DND-41 (cell line): Measurements from ENCODE around the gene MICALL2.

Source experiments
- ATAC-seq: fragments of 200-7000 bp; cut with Tn5 transposase; 3 replicates; pipeline ENCODE4 v1.9.1; 2021; ENCODE audit warnings: low read depth; ENCODE audit not compliant: insufficient read depth
- DNase-seq: peaks from one replicate; pipeline ENCODE4 v3.0.0-alpha.2; 2020
- H2AFZ ChIP-seq: 2 replicates; pipeline ENCODE4 v1.6.0; 2012; ENCODE audit warnings: low read depth, low read length
- H3K27ac ChIP-seq: 2 replicates; pipeline ENCODE4 v1.5.1; 2012; ENCODE audit warnings: low read length, inconsistent platforms
- H3K27me3 ChIP-seq: fragments of 200-600 bp; sonication (generic); 2 replicates; pipeline ENCODE4 v1.6.0; 2012; ENCODE audit warnings: low read length, mild to moderate bottlenecking, inconsistent platforms; ENCODE audit not compliant: insufficient read depth, poor library complexity
- H3K36me3 ChIP-seq: 2 replicates; pipeline ENCODE4 v1.5.1; 2012; ENCODE audit warnings: low read length, inconsistent platforms; ENCODE audit not compliant: insufficient read depth
- H3K4me1 ChIP-seq: 2 replicates; pipeline ENCODE4 v1.5.1; 2012; ENCODE audit warnings: mild to moderate bottlenecking, low read length; ENCODE audit not compliant: insufficient read depth
- H3K4me2 ChIP-seq: 2 replicates; pipeline ENCODE4 v1.6.0; 2012; ENCODE audit warnings: mild to moderate bottlenecking, moderate library complexity, low read length, inconsistent platforms; ENCODE audit not compliant: insufficient read depth
- H3K4me3 ChIP-seq, 2 experiments: fragments of 200-600 bp in 1 of 2; shearing (Covaris generic) in 1 of 2; 2 replicates each; pipeline ENCODE4 v1.5.1; 2012 to 2016; ENCODE audit warnings: inconsistent platforms in 2 of 2, low read length in 2 of 2, mild to moderate bottlenecking in 2 of 2, low read depth in 1 of 2, moderate library complexity in 1 of 2
- H3K79me2 ChIP-seq: 2 replicates; pipeline ENCODE4 v1.6.0; 2012; ENCODE audit warnings: low read length, inconsistent platforms; ENCODE audit not compliant: insufficient read depth
- H3K9ac ChIP-seq: 2 replicates; pipeline ENCODE4 v1.6.0; 2012; ENCODE audit warnings: low read depth, mild to moderate bottlenecking, inconsistent platforms, low read length, moderate library complexity
- H3K9me3 ChIP-seq: 2 replicates; pipeline ENCODE4 v1.5.1; 2012; ENCODE audit warnings: low read length, moderate library complexity, mild to moderate bottlenecking, inconsistent platforms; ENCODE audit not compliant: insufficient read depth, severe bottlenecking
- H4K20me1 ChIP-seq: 2 replicates; pipeline ENCODE4 v1.6.0; 2012; ENCODE audit warnings: low read length; ENCODE audit not compliant: insufficient read depth
- EZH2 ChIP-seq: IDR thresholded peaks from 3 replicates; pipeline ENCODE4 v1.6.1; 2012; ENCODE audit warnings: borderline replicate concordance, low read depth, mild to moderate bottlenecking, moderate library complexity, low read length, inconsistent platforms; ENCODE audit not compliant: severe bottlenecking
- TF ChIP-seq, protein P1 (sequence below): IDR thresholded peaks from 2 replicates; pipeline ENCODE4 v1.5.1; 2012; ENCODE audit warnings: borderline replicate concordance, low read length, moderate library complexity, mild to moderate bottlenecking; ENCODE audit not compliant: poor library complexity, severe bottlenecking; ENCODE audit errors: extremely low read depth

MICALL2 gene

DNA sequence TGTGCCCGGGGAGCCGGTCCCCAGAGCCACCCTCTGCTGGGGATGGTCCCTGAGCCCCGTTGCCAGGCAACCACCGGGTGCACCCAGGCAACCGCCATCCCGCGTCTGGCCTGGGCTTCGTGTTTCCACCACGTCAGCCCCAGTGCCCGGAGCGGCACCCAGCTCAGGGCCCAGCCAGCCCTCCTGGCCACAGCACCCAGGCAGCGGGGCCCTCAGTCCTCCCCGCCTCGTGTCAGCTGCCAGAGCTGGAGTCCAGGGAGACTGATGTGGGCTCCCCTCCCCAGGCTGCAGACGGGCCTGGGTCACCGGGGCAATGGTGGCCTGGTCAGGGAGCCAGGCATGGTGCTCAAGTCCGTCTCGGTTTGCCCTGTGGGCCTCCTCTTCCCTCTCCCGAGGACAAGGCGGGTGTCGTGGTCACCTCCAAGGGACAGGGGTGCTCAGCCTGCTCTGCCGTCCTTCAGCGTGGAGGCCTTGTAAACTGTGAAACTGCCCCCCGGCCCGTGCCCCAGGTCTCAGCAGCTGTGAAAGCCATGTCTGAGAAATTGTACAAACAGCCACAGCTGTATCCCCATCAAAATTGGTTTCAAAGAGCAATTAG, 72.5 kb downstream of the MICALL2 start:
- Histone ChIP-seq H3K4me3 (no peak overlapping the region), H3K27ac (no peak overlapping the region), H3K9me3 (no peaks in the 10 kb centered on the region), H3K4me2 (no peak overlapping the region), H4K20me1 (no peaks in the 10 kb centered on the region), H3K36me3 (no peaks in the 10 kb centered on the region), H2AFZ (no peak overlapping the region), H3K27me3 (peaks cover 2% of the 10 kb centered on the region), H3K4me1 (no peaks in the 10 kb centered on the region), H3K79me2 (no peaks in the 10 kb centered on the region), H3K9ac (no peak overlapping the region)
- DNase-seq (no peak), ATAC-seq (no peak)
- TF ChIP-seq EZH2 = no peak
- TF ChIP-seq, protein P1, sequence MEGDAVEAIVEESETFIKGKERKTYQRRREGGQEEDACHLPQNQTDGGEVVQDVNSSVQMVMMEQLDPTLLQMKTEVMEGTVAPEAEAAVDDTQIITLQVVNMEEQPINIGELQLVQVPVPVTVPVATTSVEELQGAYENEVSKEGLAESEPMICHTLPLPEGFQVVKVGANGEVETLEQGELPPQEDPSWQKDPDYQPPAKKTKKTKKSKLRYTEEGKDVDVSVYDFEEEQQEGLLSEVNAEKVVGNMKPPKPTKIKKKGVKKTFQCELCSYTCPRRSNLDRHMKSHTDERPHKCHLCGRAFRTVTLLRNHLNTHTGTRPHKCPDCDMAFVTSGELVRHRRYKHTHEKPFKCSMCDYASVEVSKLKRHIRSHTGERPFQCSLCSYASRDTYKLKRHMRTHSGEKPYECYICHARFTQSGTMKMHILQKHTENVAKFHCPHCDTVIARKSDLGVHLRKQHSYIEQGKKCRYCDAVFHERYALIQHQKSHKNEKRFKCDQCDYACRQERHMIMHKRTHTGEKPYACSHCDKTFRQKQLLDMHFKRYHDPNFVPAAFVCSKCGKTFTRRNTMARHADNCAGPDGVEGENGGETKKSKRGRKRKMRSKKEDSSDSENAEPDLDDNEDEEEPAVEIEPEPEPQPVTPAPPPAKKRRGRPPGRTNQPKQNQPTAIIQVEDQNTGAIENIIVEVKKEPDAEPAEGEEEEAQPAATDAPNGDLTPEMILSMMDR = no peak

DNA sequence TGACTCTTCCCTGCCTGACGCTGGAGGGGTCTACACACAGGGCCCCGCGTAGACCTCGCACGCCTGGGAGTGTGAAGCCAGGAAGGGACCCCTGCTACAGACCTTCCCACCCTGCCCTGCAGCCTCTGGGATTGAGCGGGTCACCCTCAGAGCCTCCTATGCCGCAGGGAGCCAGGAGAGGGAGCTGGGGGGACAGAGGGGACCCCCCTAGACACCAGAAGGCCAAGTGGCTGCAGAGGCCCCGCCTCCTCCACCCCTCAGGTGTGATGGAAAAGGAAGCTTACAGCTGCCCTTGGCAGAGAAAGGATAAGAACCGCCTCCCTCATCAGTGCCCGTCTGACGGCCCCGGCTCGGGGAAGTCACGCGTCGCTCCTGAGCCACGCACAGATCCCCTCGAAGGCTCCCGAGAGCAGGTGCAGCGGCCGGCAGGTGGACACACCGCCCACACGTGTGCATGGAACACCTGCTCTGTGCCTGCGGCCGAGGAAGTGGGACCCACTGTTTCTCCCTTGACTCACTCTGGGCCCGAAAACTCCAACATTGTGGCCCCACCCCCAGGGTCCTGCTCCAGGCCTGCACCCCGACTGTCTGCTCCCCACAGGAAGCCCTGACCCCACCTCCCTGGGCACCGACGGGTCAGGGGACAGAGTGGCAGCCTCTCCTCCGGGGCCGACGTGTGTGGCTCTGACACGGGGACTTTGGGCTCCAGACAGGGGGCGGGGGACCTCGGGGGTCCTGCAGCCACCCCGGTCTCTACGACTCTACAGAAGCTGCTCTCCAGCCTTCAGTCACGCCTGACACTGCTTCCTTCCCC, 73.3 kb downstream of the MICALL2 start:
- no peak overlapping the region for H2AFZ ChIP-seq
- no peak for TF ChIP-seq EZH2
- TF ChIP-seq, protein P1 = no peak
- DNase-seq (no peak), ATAC-seq (no peak)
- H3K27ac ChIP-seq = no peak overlapping the region
- H3K79me2 ChIP-seq = no peaks in the 10 kb centered on the region
- no peak overlapping the region for H3K9ac ChIP-seq
- no peaks in the 10 kb centered on the region for H4K20me1 ChIP-seq
- H3K4me1 ChIP-seq = no peaks in the 10 kb centered on the region
- H3K9me3 ChIP-seq = no peaks in the 10 kb centered on the region
- H3K27me3 ChIP-seq = peaks cover 2% of the 10 kb centered on the region
- no peak overlapping the region for H3K4me2 ChIP-seq
- no peaks in the 10 kb centered on the region for H3K36me3 ChIP-seq
- H3K4me3 ChIP-seq = no peak overlapping the region

DNA sequence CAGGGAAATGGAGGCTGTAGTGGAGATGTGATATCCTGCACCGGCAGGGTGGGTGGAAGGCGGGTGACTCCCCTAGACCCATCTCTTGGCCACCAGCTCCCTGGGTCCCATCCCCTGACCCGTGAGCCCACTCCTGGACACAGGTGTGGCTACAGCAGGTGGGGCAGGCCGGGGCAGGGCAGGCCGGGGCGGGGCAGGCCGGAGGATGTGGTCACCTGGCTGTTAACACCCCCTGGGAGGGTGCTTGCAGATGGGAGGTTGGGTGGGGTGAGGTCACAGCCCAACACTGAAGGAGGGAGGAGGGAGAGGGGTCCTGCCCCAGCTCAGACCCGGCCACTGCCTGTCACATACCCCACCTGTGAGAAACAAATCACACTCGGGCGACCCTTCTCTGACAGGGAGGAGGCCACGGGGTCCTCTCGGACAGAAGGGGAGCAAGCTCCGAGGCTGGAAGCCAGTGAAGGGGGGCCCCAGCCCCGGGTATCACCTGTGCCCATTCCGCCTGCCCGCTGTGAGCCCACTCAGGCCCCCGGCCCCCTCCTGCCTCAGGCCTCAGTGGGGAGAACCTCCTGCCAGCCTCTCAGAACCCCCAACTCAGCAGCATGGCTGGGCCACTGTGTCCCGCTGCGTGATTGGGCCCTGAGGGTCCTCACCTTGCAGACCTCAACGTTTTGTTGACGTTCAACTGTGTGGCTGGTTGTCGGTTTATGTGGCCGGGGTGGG, 74.0 kb downstream of the MICALL2 start:
- no peak overlapping the region for H3K4me2 ChIP-seq

More for the DNA sequence above, 74.0 kb downstream of the MICALL2 start:
- no peaks in the 10 kb centered on the region for H4K20me1 ChIP-seq
- TF ChIP-seq, protein P1 = no peak
- no peak for TF ChIP-seq EZH2
- ATAC-seq (no peak), DNase-seq (no peak)
- H3K9ac ChIP-seq = no peak overlapping the region
- no peak overlapping the region for H2AFZ ChIP-seq
- no peak overlapping the region for H3K4me3 ChIP-seq
- no peaks in the 10 kb centered on the region for H3K27me3 ChIP-seq
- H3K27ac ChIP-seq = no peak overlapping the region
- H3K79me2 ChIP-seq = no peaks in the 10 kb centered on the region
- no peaks in the 10 kb centered on the region for H3K4me1 ChIP-seq
- no peaks in the 10 kb centered on the region for H3K36me3 ChIP-seq
- H3K9me3 ChIP-seq = no peaks in the 10 kb centered on the region
